ENCODE data around the gene FAM3A.

Gene FAM3A

GRCh38 chrX:154548028-154548316 is 31.9 kb upstream of the FAM3A start:
- Histone ChIP-seq H3K4me1 (ENCODE audit: control insufficient read depth in 1 of 2, insufficient read depth in 1 of 2, low read depth in 1 of 2, low read length in 1 of 2) (peaks cover 38 to 65% of the 10 kb centered on the region in 2 experiments), H3K4me3 (ENCODE audit: low read depth in 1 of 2, low read length in 1 of 2) (peak overlapping the region; percentile 77 to 80), H3K27me3 (no peaks in the 10 kb centered on the region), H3K27ac (peak overlapping the region; percentile 100), H3K9me3 (no peaks in the 10 kb centered on the region), H3K36me3 (peaks cover 13% of the 10 kb centered on the region)
- TF ChIP-seq CTCF (IDR thresholded peaks at IDR 0.05) = no peak

- H3K4me1 ChIP-seq (ENCODE audit: control insufficient read depth in 1 of 2, insufficient read depth in 1 of 2, low read depth in 1 of 2, low read length in 1 of 2) = peaks cover 38 to 68% of the 10 kb centered on the region in 2 experiments
- no peaks in the 10 kb centered on the region for H3K27me3 ChIP-seq
- peak within 1 kb of the TSS; percentile 100 for H3K27ac ChIP-seq
- no peaks in the 10 kb centered on the region for H3K9me3 ChIP-seq
- peaks cover 13% of the 10 kb centered on the region for H3K36me3 ChIP-seq
- peak within 1 kb of the TSS; percentile 77 to 80 for H3K4me3 ChIP-seq (ENCODE audit: low read depth in 1 of 2, low read length in 1 of 2)
- TF ChIP-seq CTCF (IDR thresholded peaks at IDR 0.05) = no peak
Observed at GRCh38 chrX:154547245-154548027, 31.4 kb upstream of the FAM3A start, which contains the start of gene IKBKG. Gene IKBKG, plus strand, starts transcription at chrX:154547620. Its CDS starts 4,383 bp downstream, at chrX:154552003.

GRCh38 chrX:154546354-154547244 is 30.6 kb upstream of the FAM3A start, which contains the start of gene G6PD:
Gene G6PD, minus strand, starts transcription at chrX:154546846. Its CDS starts 691 bp downstream, at chrX:154546155.
- Histone ChIP-seq H3K36me3 (peaks cover 13% of the 10 kb centered on the region), H3K4me3 (ENCODE audit: low read depth in 1 of 2, low read length in 1 of 2) (peak within 1 kb of the TSS; percentile 77 to 80), H3K27ac (peak within 1 kb of the TSS; percentile 100), H3K9me3 (no peaks in the 10 kb centered on the region), H3K4me1 (ENCODE audit: control insufficient read depth in 1 of 2, insufficient read depth in 1 of 2, low read depth in 1 of 2, low read length in 1 of 2) (peaks cover 34 to 69% of the 10 kb centered on the region in 2 experiments), H3K27me3 (no peaks in the 10 kb centered on the region)
- peak; percentile 16 for TF ChIP-seq CTCF (IDR thresholded peaks at IDR 0.05)

GRCh38 chrX:154545673-154546274 is 29.7 kb upstream of the FAM3A start:
- H3K4me3 ChIP-seq (ENCODE audit: low read depth in 1 of 2, low read length in 1 of 2) = peak overlapping the region; percentile 77 to 80
- H3K36me3 ChIP-seq = peaks cover 13% of the 10 kb centered on the region
- H3K27me3 ChIP-seq = no peaks in the 10 kb centered on the region
- no peak for TF ChIP-seq CTCF (IDR thresholded peaks at IDR 0.05)
- peak overlapping the region; percentile 100 for H3K27ac ChIP-seq
- H3K4me1 ChIP-seq (ENCODE audit: control insufficient read depth in 1 of 2, insufficient read depth in 1 of 2, low read depth in 1 of 2, low read length in 1 of 2) = peaks cover 42 to 74% of the 10 kb centered on the region in 2 experiments
- H3K9me3 ChIP-seq = no peaks in the 10 kb centered on the region

- H3K9me3 ChIP-seq = no peaks in the 10 kb centered on the region
- H3K4me1 ChIP-seq (ENCODE audit: control insufficient read depth in 1 of 2, insufficient read depth in 1 of 2, low read depth in 1 of 2, low read length in 1 of 2) = peaks cover 53 to 85% of the 10 kb centered on the region in 2 experiments
- peak; percentile 29 for TF ChIP-seq CTCF (IDR thresholded peaks at IDR 0.05)
- H3K27ac ChIP-seq = peak overlapping the region; percentile 100
- no peaks in the 10 kb centered on the region for H3K27me3 ChIP-seq
- H3K4me3 ChIP-seq (ENCODE audit: low read depth in 1 of 2, low read length in 1 of 2) = peak overlapping the region; percentile 77 to 80
- peaks cover 13% of the 10 kb centered on the region for H3K36me3 ChIP-seq
Observed at GRCh38 chrX:154542723-154543424, 26.8 kb upstream of the FAM3A start.
